Osteoblast (primary cell): ENCODE data around the gene SLC25A43. TPM values are rescaled to one million over a fixed set of nuclear protein-coding genes. Genes with fewer than 3 reads are reported as not detected.
"Not testable (repeated sequence)": the region's sequence is repeated elsewhere in the genome, so short reads cannot be mapped to it uniquely, and the experiment has no call there.

Source experiments
- DNase-seq: peaks from one replicate; pipeline ENCODE4 v3.0.0; 2011; ENCODE audit warnings: low spot score, mixed read lengths; ENCODE audit not compliant: insufficient read length; ENCODE audit errors: missing footprints
- H2AFZ ChIP-seq: 2 replicates; pipeline ENCODE4 v1.6.0; 2011; ENCODE audit warnings: mild to moderate bottlenecking, low read length
- H3K27ac ChIP-seq: 2 replicates; pipeline ENCODE4 v1.5.1; 2011; ENCODE audit warnings: mild to moderate bottlenecking, low read depth, low read length, moderate library complexity
- H3K27me3 ChIP-seq: 2 replicates; pipeline ENCODE4 v1.6.0; 2012; ENCODE audit warnings: mild to moderate bottlenecking, control low read depth, inconsistent platforms, low read length, moderate library complexity; ENCODE audit not compliant: insufficient read depth
- H3K36me3 ChIP-seq: 2 replicates; pipeline ENCODE4 v1.5.1; 2011; ENCODE audit warnings: mild to moderate bottlenecking, low read length, control low read depth, moderate library complexity; ENCODE audit not compliant: insufficient read depth
- H3K4me1 ChIP-seq: 2 replicates; pipeline ENCODE4 v1.5.1; 2011; ENCODE audit warnings: mild to moderate bottlenecking, low read length, control low read depth, moderate library complexity; ENCODE audit not compliant: insufficient read depth
- H3K4me2 ChIP-seq: 2 replicates; pipeline ENCODE4 v1.6.0; 2011; ENCODE audit warnings: mild to moderate bottlenecking, low read length; ENCODE audit not compliant: insufficient read depth
- H3K4me3 ChIP-seq: fragments of 200-600 bp; sonication (generic); 3 replicates; pipeline ENCODE4 v1.5.1; 2012; ENCODE audit warnings: mild to moderate bottlenecking, low read length, inconsistent platforms; ENCODE audit not compliant: insufficient read depth
- H3K79me2 ChIP-seq: 2 replicates; pipeline ENCODE4 v1.6.0; 2012; ENCODE audit warnings: mild to moderate bottlenecking, low read length, control low read depth, inconsistent platforms; ENCODE audit not compliant: insufficient read depth
- H3K9me3 ChIP-seq: 2 replicates; pipeline ENCODE4 v1.5.1; 2011; ENCODE audit warnings: low read depth, low read length, control low read depth
- H4K20me1 ChIP-seq: 2 replicates; pipeline ENCODE4 v1.6.0; 2012; ENCODE audit warnings: mild to moderate bottlenecking, low read length, control low read depth; ENCODE audit not compliant: insufficient read depth
- CTCF ChIP-seq: IDR thresholded peaks from 2 replicates; pipeline ENCODE4 v1.5.1; 2011; ENCODE audit warnings: mild to moderate bottlenecking, low read depth, low read length, moderate library complexity; ENCODE audit errors: extremely low read depth
- total RNA-seq: library from RNA; depleted of rRNA; stranded (reverse); fragments of >200 nt; gene quantifications from 2 replicates; pipeline ENCODE4 v1.2.3, GENCODE V29; 2012

Gene SLC25A43
- total RNA-seq, 1 donor = 23.5 TPM

- Histone ChIP-seq H3K79me2 (no peaks in the 10 kb centered on the region), H3K4me3 (no peak overlapping the region), H3K27ac (no peak overlapping the region), H2AFZ (no peak overlapping the region), H3K9me3 (no peaks in the 10 kb centered on the region), H3K4me1 (no peaks in the 10 kb centered on the region), H3K27me3 (no peaks in the 10 kb centered on the region), H3K4me2 (no peak overlapping the region), H4K20me1 (no peaks in the 10 kb centered on the region), H3K36me3 (no peaks in the 10 kb centered on the region)
- TF ChIP-seq CTCF = peak; percentile 61
- DNase-seq = peak; percentile 82
These were observed 89.6 kb downstream of the SLC25A43 start for GRCh38 chrX:119488749-119489148.

- no peaks in the 10 kb centered on the region for H4K20me1 ChIP-seq
- TF ChIP-seq CTCF = no peak
- H2AFZ ChIP-seq = no peak overlapping the region
- no peaks in the 10 kb centered on the region for H3K79me2 ChIP-seq
- no peak overlapping the region for H3K4me2 ChIP-seq
- no peak for DNase-seq
- H3K27ac ChIP-seq = no peak overlapping the region
- no peaks in the 10 kb centered on the region for H3K4me1 ChIP-seq
- H3K4me3 ChIP-seq = no peak overlapping the region
- H3K27me3 ChIP-seq = no peaks in the 10 kb centered on the region
- H3K36me3 ChIP-seq = no peaks in the 10 kb centered on the region
- no peaks in the 10 kb centered on the region for H3K9me3 ChIP-seq
These were observed 90.3 kb downstream of the SLC25A43 start for GRCh38 chrX:119489212-119490074.

- no peak overlapping the region for H3K4me2 ChIP-seq
- no peak for TF ChIP-seq CTCF
- no peaks in the 10 kb centered on the region for H3K27me3 ChIP-seq
- H3K4me3 ChIP-seq = no peak overlapping the region
- no peak overlapping the region for H3K27ac ChIP-seq
- no peaks in the 10 kb centered on the region for H3K36me3 ChIP-seq
- H3K9me3 ChIP-seq = no peaks in the 10 kb centered on the region
- no peak overlapping the region for H2AFZ ChIP-seq
- DNase-seq = no peak
- no peaks in the 10 kb centered on the region for H3K4me1 ChIP-seq
- H3K79me2 ChIP-seq = no peaks in the 10 kb centered on the region
- H4K20me1 ChIP-seq = no peaks in the 10 kb centered on the region
These were observed 93.3 kb downstream of the SLC25A43 start for GRCh38 chrX:119492463-119492862.

GRCh38 chrX:119493851-119494495 lies 94.8 kb downstream of the SLC25A43 start:
- H4K20me1 ChIP-seq, H3K79me2 ChIP-seq, H3K36me3 ChIP-seq, DNase-seq, H3K9me3 ChIP-seq, H2AFZ ChIP-seq, H3K27me3 ChIP-seq, H3K27ac ChIP-seq, H3K4me2 ChIP-seq, H3K4me3 ChIP-seq, H3K4me1 ChIP-seq: not testable (repeated sequence)
